Lower leg skin (tissue), 3 donors: ENCODE data around the gene CTDSP2.

Experiments
- CTCF ChIP-seq, 3 donors: fragments of 450-650 bp; IDR thresholded peaks; one replicate each; pipeline ENCODE4 v1.5.1; 2016; ENCODE audit warnings: antibody characterized with exemption in 3 of 3, mild to moderate bottlenecking in 3 of 3, moderate library complexity in 2 of 3
- POLR2A ChIP-seq, 2 donors: fragments of 450-650 bp; IDR thresholded peaks; one replicate each; pipeline ENCODE4 v1.6.1; 2016 to 2017; ENCODE audit warnings: antibody characterized with exemption in 2 of 2, mild to moderate bottlenecking in 1 of 2, moderate library complexity in 1 of 2

DNA sequence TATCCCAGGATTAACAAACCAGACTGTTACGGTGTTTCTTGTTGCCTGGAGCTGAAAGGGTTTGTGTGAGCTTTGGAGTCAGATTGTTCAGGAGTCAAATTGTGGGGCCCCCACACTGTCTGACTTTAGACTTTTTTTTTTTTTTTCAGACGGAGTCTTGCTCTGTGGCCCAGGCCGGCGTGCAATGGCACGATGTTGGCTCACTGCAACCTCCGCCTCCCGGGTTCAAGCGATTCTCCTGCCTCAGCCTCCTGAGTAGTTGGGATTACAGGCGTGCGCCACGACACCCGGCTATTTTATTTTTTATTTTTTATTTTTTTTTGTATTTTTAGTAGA is 63.1 kb downstream of the CTDSP2 start:
- no peak for TF ChIP-seq POLR2A (IDR thresholded peaks at IDR 0.05)
- TF ChIP-seq CTCF (IDR thresholded peaks at IDR 0.05) = no peak
